Endometrium (tissue), 2 donors: ENCODE data around the gene VPS37D.

ENCODE experiments used
- FAIRE-seq: peaks from 2 replicates; lab custom pipeline; 2012; peaks lifted over from hg19 to GRCh38; lab: Jason Lieb, UNC
- donor health status: control.
- donor health status: control.

VPS37D gene

GRCh38 chr7:73681031-73681430 is 13.4 kb downstream of the VPS37D start:
- FAIRE-seq = no peak

GRCh38 chr7:73682745-73683055 is 15.1 kb downstream of the VPS37D start:
- FAIRE-seq = no peak

GRCh38 chr7:73683056-73683787 is 15.6 kb downstream of the VPS37D start, which contains the start of the genes BUD23 and DNAJC30:
Gene BUD23 (plus strand): TSS chr7:73683597. CDS start chr7:73683626, 29 bp downstream.
Gene DNAJC30 (minus strand): TSS chr7:73683453. CDS start chr7:73683423, 30 bp downstream.
- no peak for FAIRE-seq

GRCh38 chr7:73683788-73684693 is 16.4 kb downstream of the VPS37D start:
- no peak for FAIRE-seq

GRCh38 chr7:73685311-73685710 is 17.7 kb downstream of the VPS37D start:
- no peak for FAIRE-seq

- FAIRE-seq = no peak
Measured at GRCh38 chr7:73688288-73688687, 20.7 kb downstream of the VPS37D start.

GRCh38 chr7:73690646-73691045 is 23.0 kb downstream of the VPS37D start:
- FAIRE-seq = no peak

GRCh38 chr7:73696372-73696771 is 28.7 kb downstream of the VPS37D start:
- FAIRE-seq = no peak

- FAIRE-seq = no peak
Measured at GRCh38 chr7:73698410-73698809, 30.8 kb downstream of the VPS37D start.

- FAIRE-seq = no peak
Measured at GRCh38 chr7:73699370-73700068, 31.9 kb downstream of the VPS37D start.

GRCh38 chr7:73700069-73700423 is 32.4 kb downstream of the VPS37D start:
- FAIRE-seq = no peak

GRCh38 chr7:73700581-73701134 is 33.0 kb downstream of the VPS37D start:
- FAIRE-seq = no peak

- no peak for FAIRE-seq
Measured at GRCh38 chr7:73701357-73701995, 33.8 kb downstream of the VPS37D start.

GRCh38 chr7:73702226-73702625 is 34.6 kb downstream of the VPS37D start:
- FAIRE-seq = no peak

- no peak for FAIRE-seq
Measured at GRCh38 chr7:73702665-73703064, 35.0 kb downstream of the VPS37D start.

GRCh38 chr7:73703225-73703624 is 35.6 kb downstream of the VPS37D start:
- no peak for FAIRE-seq

- no peak for FAIRE-seq
Measured at GRCh38 chr7:73703757-73704639, 36.4 kb downstream of the VPS37D start.

GRCh38 chr7:73704640-73705550 is 37.3 kb downstream of the VPS37D start:
- no peak for FAIRE-seq

GRCh38 chr7:73705551-73705920 is 37.9 kb downstream of the VPS37D start:
- FAIRE-seq = no peak
